Spleen (tissue), 11 donors: ENCODE data around the gene ISLR2. TPM values are rescaled to one million over a fixed set of nuclear protein-coding genes. Genes with fewer than 3 reads are reported as not detected.

Source experiments
- DNase-seq: peaks from one replicate; pipeline ENCODE4 v3.0.0-alpha.2; 2020
- H3K27ac ChIP-seq, 8 donors: fragments of 200-600 bp; sonication (generic) in 7 of 8; 1 replicate in 4 of 8; 2 replicates in 4 of 8; pipeline versions ENCODE4 v1.5.0 to v1.8.0; 2016 to 2021; ENCODE audit warnings: inconsistent platforms in 4 of 8, mild to moderate bottlenecking in 4 of 8, moderate library complexity in 1 of 8
- H3K27me3 ChIP-seq, 7 donors: fragments of 200-600 bp; sonication (generic) in 6 of 7; replicated peaks in 1 of 7; 1 replicate in 4 of 7; 2 replicates in 3 of 7; pipeline versions ENCODE4 v1.5.0 to v1.8.0; 2016 to 2021; ENCODE audit warnings: inconsistent platforms in 3 of 7, mild to moderate bottlenecking in 1 of 7
- H3K36me3 ChIP-seq, 6 donors: fragments of 200-600 bp; sonication (generic) in 5 of 6; 1 replicate in 4 of 6; 2 replicates in 2 of 6; pipeline versions ENCODE4 v1.5.0 to v1.8.0; 2016 to 2021; ENCODE audit warnings: inconsistent platforms in 2 of 6
- H3K4me1 ChIP-seq, 6 donors: fragments of 200-600 bp; sonication (generic) in 5 of 6; 1 replicate in 3 of 6; 2 replicates in 3 of 6; pipeline versions ENCODE4 v1.5.0 to v1.8.0; 2016 to 2021; ENCODE audit warnings: inconsistent platforms in 3 of 6
- H3K4me3 ChIP-seq, 8 donors: fragments of 200-600 bp; sonication (generic) in 7 of 8; 1 replicate in 4 of 8; 2 replicates in 4 of 8; pipeline versions ENCODE4 v1.5.0 to v1.8.0; 2016 to 2021; ENCODE audit warnings: inconsistent platforms in 4 of 8, mild to moderate bottlenecking in 4 of 8, moderate library complexity in 2 of 8
- H3K9me3 ChIP-seq, 8 donors: fragments of 200-600 bp; sonication (generic) in 7 of 8; 1 replicate in 4 of 8; 2 replicates in 4 of 8; pipeline versions ENCODE4 v1.5.0 to v1.8.0; 2016 to 2021; ENCODE audit warnings: inconsistent platforms in 4 of 8
- CTCF ChIP-seq, 11 experiments: fragments of 200-600 bp in 7 of 11; fragments of 450-650 bp in 4 of 11; sonication (generic) in 4 of 11; IDR thresholded peaks in 8 of 11; conservative IDR thresholded peaks in 3 of 11; 1 replicate in 7 of 11; 2 replicates in 4 of 11; pipeline versions ENCODE4 v1.4.0 to v1.8.0; 2016 to 2021; ENCODE audit warnings: antibody characterized with exemption in 11 of 11, inconsistent platforms in 4 of 11, mild to moderate bottlenecking in 1 of 11
- POLR2A ChIP-seq, 3 donors: fragments of 450-650 bp; IDR thresholded peaks; one replicate each; pipeline ENCODE4 v1.5.1; 2017; ENCODE audit warnings: antibody characterized with exemption in 3 of 3, mild to moderate bottlenecking in 1 of 3
- POLR2AphosphoS5 ChIP-seq, 3 donors: sonication (generic); formaldehyde crosslinking; IDR thresholded peaks; one replicate each; pipeline ENCODE4 v1.5.1; 2017; ENCODE audit warnings: antibody characterized with exemption in 3 of 3
- WGBS, 5 donors: extraction: QIAGEN DNeasy Blood & Tissue Kit in 3 of 5; methylation state at CpG; one replicate each; pipeline versions ENCODE4 v1.1.5 to v1.1.7; 2013 to 2018; 5-methylcytosine and 5-hydroxymethylcytosine counted together
- intact Hi-C: fragments of 100-400 bp; cut with DNase I; formaldehyde crosslinking; loops from one replicate; pipeline ENCODE4 v1.15.0; 2023; ENCODE audit warnings: low total_unique reads
- polyA plus RNA-seq, 3 donors: library from polyadenylated mRNA; stranded (reverse); fragments of 200-250 nt; gene quantifications; one replicate each; pipeline ENCODE4 v1.2.1, GENCODE V29; 2013
- total RNA-seq, 7 donors: library from RNA; depleted of rRNA in 3 of 7; stranded (reverse); fragments of >200 nt in 3 of 7; fragmentation: NEBNext Ultra II Directional in 4 of 7; extraction: Animal tissue kit (Norgen Biotek cat#: 25700) in 4 of 7; gene quantifications; one replicate each; pipeline versions ENCODE4 v1.1.0 to v1.2.1, GENCODE V29; 2016 to 2021
- donor health status: healthy with polysubstance abuse.
- donor health status: DM: no; HTN: no; CAD: no; lungs with moderate emphysema.
- donor health status: DM: no; HTN: no; CAD: no.
- donor health status: Bipolar disorder and iron deficiency.
- donor health status: healthy.
- donor health status: DM: no; HTN: no; CAD: no.
- donor health status: DM: yes; HTN: yes; CAD: no.

Gene ISLR2
- total and polyA plus RNA-seq, 10 donors, result 0.20 to 3.0 (median 1.2) TPM

GRCh38 chr15:74172701-74173379, 42.5 kb downstream of the ISLR2 start:
- Histone ChIP-seq H3K4me3 (no peak overlapping the region), H3K4me1 (peaks cover 0 to 67% (median 22%) of the 10 kb centered on the region in 6 donors), H3K9me3 (no peaks in the 10 kb centered on the region), H3K36me3 (no peaks in the 10 kb centered on the region), H3K27ac (peak overlapping the region in 7 of 8 donors; percentile 63 to 75 (median 68)), H3K27me3 (no peaks in the 10 kb centered on the region)
- TF ChIP-seq CTCF (IDR thresholded peaks at IDR 0.05 in 8 of 11, conservative IDR thresholded peaks at IDR 0.05 in 3 of 11) (no peak), POLR2AphosphoS5 (IDR thresholded peaks at IDR 0.05) (peak in 2 of 3 donors; percentile 38 to 41)
- peak; percentile 66 for DNase-seq
- intact Hi-C loops, result no loop called here
- 60 to 80% (median 69%) methylated on average over 13 of the region's 13 CpGs for WGBS, 5 donors

GRCh38 chr15:74173380-74174218, 43.2 kb downstream of the ISLR2 start, which contains the start of gene ISLR:
Gene ISLR, plus strand, starts transcription at chr15:74173710. Its CDS starts 1,149 bp downstream, at chr15:74174859.
- peak; percentile 6 to 67 (median 44) for TF ChIP-seq POLR2AphosphoS5 (IDR thresholded peaks at IDR 0.05)
- TF ChIP-seq CTCF (IDR thresholded peaks at IDR 0.05 in 8 of 11, conservative IDR thresholded peaks at IDR 0.05 in 3 of 11), result no peak
- no peak for TF ChIP-seq POLR2A (IDR thresholded peaks at IDR 0.05)
- H3K4me1 ChIP-seq, result peaks cover 0 to 69% (median 26%) of the 10 kb centered on the region in 6 donors
- no peaks in the 10 kb centered on the region for H3K9me3 ChIP-seq
- peak within 1 kb of the TSS in 7 of 8 donors; percentile 63 to 75 (median 68) for H3K27ac ChIP-seq
- H3K27me3 ChIP-seq, result no peaks in the 10 kb centered on the region
- intact Hi-C loops, result no loop called here
- DNase-seq, result peak; percentile 61
- H3K4me3 ChIP-seq, result peak within 1 kb of the TSS in 6 of 8 donors; percentile 3 to 54 (median 22)
- H3K36me3 ChIP-seq, result no peaks in the 10 kb centered on the region
- WGBS, 5 donors, result 62 to 72% (median 66%) methylated on average over 18 to 20 of the region's 20 CpGs

GRCh38 chr15:74174219-74174957, 44.0 kb downstream of the ISLR2 start:
- Histone ChIP-seq H3K27ac (peak overlapping the region in 7 of 8 donors; percentile 9 to 75 (median 65)), H3K9me3 (no peaks in the 10 kb centered on the region), H3K4me1 (peaks cover 0 to 69% (median 30%) of the 10 kb centered on the region in 6 donors), H3K36me3 (no peaks in the 10 kb centered on the region), H3K27me3 (no peaks in the 10 kb centered on the region), H3K4me3 (peak overlapping the region in 6 of 8 donors; percentile 3 to 54 (median 22))
- no peak for TF ChIP-seq CTCF (IDR thresholded peaks at IDR 0.05 in 8 of 11, conservative IDR thresholded peaks at IDR 0.05 in 3 of 11)
- TF ChIP-seq POLR2AphosphoS5 (IDR thresholded peaks at IDR 0.05), result no peak
- no peak for TF ChIP-seq POLR2A (IDR thresholded peaks at IDR 0.05)
- 74 to 84% (median 82%) methylated on average over 18 to 20 of the region's 20 CpGs for WGBS, 5 donors
- peak; percentile 69 for DNase-seq
- intact Hi-C loops, result no loop called here
